K562 (cell line): ENCODE measurements around the gene SPINK8. TPM values are rescaled to one million over a fixed set of nuclear protein-coding genes. Genes with fewer than 3 reads are reported as not detected.

Experiments used
- ATAC-seq: fragments of 200-7000 bp; cut with Tn5 transposase; 3 replicates; pipeline ENCODE4 v1.9.1; 2020; ENCODE audit warnings: moderate library complexity
- BruUV-seq: library from RNA; stranded (reverse); fragments of 400-500 nt; replicated peaks from 2 replicates; lab custom pipeline; 2021; lab: Mats Ljungman, UMichigan
- CTCF ChIA-PET: fragments of 300-600 bp; formaldehyde crosslinking; extraction: SDS; loops from one replicate; lab custom pipeline; 2021; ENCODE audit warnings: low intra/inter-chr PET ratio; lab: Yijun Ruan, JAX
- POLR2A ChIA-PET: fragments of 300-600, 350-650 bp; sonication (Branson Sonifier 250); formaldehyde crosslinking; extraction: SDS; loops from one replicate; lab custom pipeline; 2021; ENCODE audit warnings: antibody characterized with exemption, inconsistent platforms; lab: Yijun Ruan, JAX
- DNase-seq, 4 experiments: peaks; one replicate each; pipeline versions ENCODE4 v3.0.0 to v3.0.0-alpha.2; 2011 to 2018; ENCODE audit warnings: low spot score in 3 of 4, mixed read lengths in 3 of 4; ENCODE audit errors: extremely low read depth in 1 of 4
- FAIRE-seq: peaks from 2 replicates; lab custom pipeline; 2011; peaks lifted over from hg19 to GRCh38; lab: Jason Lieb, UNC
- H2AFZ ChIP-seq: 2 replicates; pipeline ENCODE4 v1.6.0; 2011; ENCODE audit warnings: low read depth, low read length, control low read depth, inconsistent platforms
- H3K27ac ChIP-seq: fragments of 200-600 bp; 3 replicates; pipeline ENCODE4 v1.8.0; 2011; ENCODE audit warnings: low read depth, mild to moderate bottlenecking, control low read depth, inconsistent platforms, low read length, moderate library complexity, mixed read lengths; ENCODE audit errors: extremely low read depth
- H3K27me3 ChIP-seq, 2 experiments: fragments of 300-600 bp in 1 of 2; 2 replicates in 1 of 2; 3 replicates in 1 of 2; pipeline versions ENCODE4 v1.6.0 to v1.8.0; 2011; ENCODE audit warnings: inconsistent platforms in 2 of 2, low read length in 2 of 2, mild to moderate bottlenecking in 1 of 2, mixed read lengths in 1 of 2, moderate library complexity in 1 of 2; ENCODE audit not compliant: control insufficient read depth in 2 of 2, insufficient read depth in 2 of 2
- H3K36me3 ChIP-seq: fragments of 300-600 bp; 3 replicates; pipeline ENCODE4 v1.8.0; 2011; ENCODE audit warnings: mild to moderate bottlenecking, low read length, inconsistent platforms; ENCODE audit not compliant: control insufficient read depth, insufficient read depth
- H3K4me1 ChIP-seq, 2 experiments: fragments of 200-600 bp in 1 of 2; replicated peaks in 1 of 2; 2 replicates in 1 of 2; 3 replicates in 1 of 2; pipeline versions ENCODE4 v1.5.1 to v1.8.0; 2011; ENCODE audit warnings: inconsistent platforms in 2 of 2, low read length in 2 of 2, mild to moderate bottlenecking in 1 of 2, mixed read lengths in 1 of 2, moderate library complexity in 1 of 2; ENCODE audit not compliant: control insufficient read depth in 2 of 2, insufficient read depth in 2 of 2
- H3K4me2 ChIP-seq: 2 replicates; pipeline ENCODE4 v1.6.1; 2011; ENCODE audit warnings: low read length, control low read depth, inconsistent platforms, mixed read lengths; ENCODE audit not compliant: insufficient read depth
- H3K4me3 ChIP-seq: fragments of 200-600 bp; sonication (generic), shearing (Covaris generic); 2 replicates; pipeline ENCODE4 v1.5.1; 2016; ENCODE audit warnings: control low read depth, inconsistent platforms
- H3K79me2 ChIP-seq: fragments of 200-600 bp; 3 replicates; pipeline ENCODE4 v1.8.0; 2011; ENCODE audit warnings: low read length, inconsistent platforms; ENCODE audit not compliant: control insufficient read depth, insufficient read depth
- H3K9ac ChIP-seq, 2 experiments: 2 replicates each; pipeline versions ENCODE4 v1.6.0 to v1.6.1; 2011; ENCODE audit warnings: low read depth in 2 of 2, low read length in 2 of 2, control low read depth in 1 of 2, inconsistent platforms in 1 of 2, mild to moderate bottlenecking in 1 of 2, mixed read lengths in 1 of 2; ENCODE audit not compliant: insufficient read depth in 1 of 2
- H3K9me1 ChIP-seq: one replicate; pipeline ENCODE4 v1.6.0; 2011; ENCODE audit warnings: inconsistent platforms, mild to moderate bottlenecking, low read length, moderate library complexity; ENCODE audit not compliant: control insufficient read depth, insufficient read depth
- H3K9me3 ChIP-seq: replicated peaks from 2 replicates; pipeline ENCODE4 v1.5.1; 2011; ENCODE audit warnings: low read depth, low read length, inconsistent platforms; ENCODE audit not compliant: control insufficient read depth, insufficient read depth
- H4K20me1 ChIP-seq: replicated peaks from 2 replicates; pipeline ENCODE4 v1.6.1; 2011; ENCODE audit warnings: low read length, inconsistent platforms, mixed read lengths; ENCODE audit not compliant: control insufficient read depth, insufficient read depth
- SAFB ChIP-seq: fragments of 200-400 bp; formaldehyde crosslinking; IDR thresholded peaks from 2 replicates; pipeline ENCODE4 v1.6.1; 2017; ENCODE audit warnings: low read depth, low read length, borderline replicate concordance
- U2AF2 ChIP-seq: fragments of 200-400 bp; formaldehyde crosslinking; optimal IDR thresholded peaks from 2 replicates; pipeline ENCODE3; 2017; ENCODE audit warnings: low read depth, mild to moderate bottlenecking, low read length
- ZNF263 ChIP-seq: sonication (generic); formaldehyde crosslinking; IDR thresholded peaks from 2 replicates; pipeline ENCODE4 v1.8.0; 2022; ENCODE audit warnings: mild to moderate bottlenecking, missing genetic modification reagents, borderline replicate concordance
- WGBS: fragments of 100-300 bp; shearing (Covaris generic); methylation state at CpG from one replicate; pipeline ENCODE4 v1.1.6; 2016; ENCODE audit warnings: low coverage, mixed read lengths; ENCODE audit not compliant: insufficient coverage; ENCODE audit errors: missing lambda C conversion rate; 5-methylcytosine and 5-hydroxymethylcytosine counted together
- in situ Hi-C: fragments of 300-500 bp; cut with MboI; formaldehyde crosslinking; loops from 4 replicates; pipeline ENCODE4 v1.15.0; 2018; ENCODE audit warnings: inconsistent platforms, mixed read lengths
- intact Hi-C: fragments of 100-400 bp; cut with micrococcal nuclease; formaldehyde crosslinking; loops from 2 replicates; pipeline ENCODE4 v1.14.2; 2022
- polyA plus RNA-seq, 8 experiments: library from polyadenylated mRNA; depleted of rRNA in 4 of 8; stranded (reverse) in 5 of 8; unstranded in 3 of 8; fragments of >200 nt; fragmentation: Nextera tagmentation in 2 of 8; fragmentation: Illumina TruSeq in 1 of 8; extraction: Ambion mirVana in 2 of 8; extraction: Trizol in 1 of 8; gene quantifications; 2 replicates each; pipeline versions ENCODE4 v1.2.1 to v1.2.3, GENCODE V29; 2011 to 2014; ENCODE audit warnings: inconsistent platforms in 1 of 8, missing spikeins in 1 of 8
- total RNA-seq, 7 experiments: library from RNA; depleted of rRNA in 6 of 7; stranded (reverse); fragments of >200 nt in 6 of 7; fragmentation: Illumina TruSeq in 2 of 7; extraction: Trizol in 2 of 7; gene quantifications; 2 replicates each; pipeline versions ENCODE4 v1.2.1 to v1.2.3, GENCODE V29; 2011 to 2021; ENCODE audit warnings: low replicate concordance in 1 of 7
- TF ChIP-seq, protein P1 (sequence below): fragments of 450-650 bp; formaldehyde crosslinking; IDR thresholded peaks from 2 replicates; pipeline ENCODE4 v1.4.0; 2022; ENCODE audit warnings: missing genetic modification characterization

The SPINK8 gene
- total and polyA plus RNA-seq, 9 of the 15 experiments (the other 6 are each of a cell fraction or from before 2014, with no cell fraction given): not detected

DNA sequence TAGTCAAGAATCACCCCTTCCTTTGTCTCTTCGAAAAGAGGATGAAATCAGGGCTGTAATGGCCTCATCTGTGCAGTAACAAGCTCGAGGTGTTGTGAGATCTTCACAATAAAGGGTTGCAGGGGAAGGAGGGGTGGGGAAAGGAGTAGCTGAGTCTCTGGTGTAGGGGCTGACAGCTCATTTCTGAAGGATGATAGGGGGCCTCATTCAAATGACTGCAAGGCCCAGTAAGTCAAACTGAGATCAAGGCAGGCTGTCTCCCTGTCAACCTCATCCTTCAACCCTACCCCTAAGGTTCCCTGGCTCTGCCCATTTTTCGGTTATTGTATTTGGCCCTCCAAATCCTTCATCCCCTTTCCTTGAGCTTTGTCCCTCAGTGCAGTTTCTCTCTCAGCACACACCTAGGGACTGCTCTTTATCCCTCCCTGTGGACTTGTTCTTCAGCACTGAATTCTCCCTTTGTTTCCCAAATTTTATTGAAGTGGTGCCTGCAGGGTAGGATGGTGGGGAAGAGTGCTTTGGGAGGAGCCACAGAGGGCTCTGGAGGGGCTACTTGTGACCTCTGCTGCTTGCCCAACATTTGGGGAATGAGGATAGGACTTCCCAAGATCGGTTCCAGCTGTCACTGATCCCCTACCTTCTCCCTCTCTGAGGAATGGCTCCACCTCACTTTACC, 54.4 kb downstream of the SPINK8 start:
- intact Hi-C loops: loop anchor here (10.0 kb wide), 2 partner anchors 84 to 276 kb away; partner anchors contain the start of gene PFKFB4
- POLR2A ChIA-PET: interaction anchor here (0.6 to 0.7 kb wide), 2 partner anchors 9 to 265 kb away, joined by 3 read pairs; no protein-coding TSS in a partner anchor

More for the DNA sequence above, 54.4 kb downstream of the SPINK8 start:
- CTCF ChIA-PET: no interaction called here
- Histone ChIP-seq H3K9me1 (no peaks in the 10 kb centered on the region), H2AFZ (no peak overlapping the region), H3K9me3 (no peaks in the 10 kb centered on the region), H3K4me1 (no peaks in the 10 kb centered on the region), H3K36me3 (no peaks in the 10 kb centered on the region), H3K4me2 (no peak overlapping the region), H3K27ac (no peak overlapping the region), H4K20me1 (no peaks in the 10 kb centered on the region), H3K9ac (no peak overlapping the region), H3K79me2 (no peaks in the 10 kb centered on the region), H3K27me3 (no peaks in the 10 kb centered on the region), H3K4me3 (no peak overlapping the region)
- FAIRE-seq: no peak
- no TSS peak for BruUV-seq
- TF ChIP-seq ZNF263 (CRISPR knock-in tag) (no peak), SAFB (no peak), U2AF2 (no peak)
- TF ChIP-seq, protein P1, sequence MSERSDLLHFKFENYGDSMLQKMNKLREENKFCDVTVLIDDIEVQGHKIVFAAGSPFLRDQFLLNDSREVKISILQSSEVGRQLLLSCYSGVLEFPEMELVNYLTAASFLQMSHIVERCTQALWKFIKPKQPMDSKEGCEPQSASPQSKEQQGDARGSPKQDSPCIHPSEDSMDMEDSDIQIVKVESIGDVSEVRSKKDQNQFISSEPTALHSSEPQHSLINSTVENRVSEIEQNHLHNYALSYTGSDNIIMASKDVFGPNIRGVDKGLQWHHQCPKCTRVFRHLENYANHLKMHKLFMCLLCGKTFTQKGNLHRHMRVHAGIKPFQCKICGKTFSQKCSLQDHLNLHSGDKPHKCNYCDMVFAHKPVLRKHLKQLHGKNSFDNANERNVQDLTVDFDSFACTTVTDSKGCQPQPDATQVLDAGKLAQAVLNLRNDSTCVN (CRISPR knock-in tag): no peak
- no peak for ATAC-seq
- WGBS: 18% methylated on average over 4 of the region's 4 CpGs
- in situ Hi-C loops: no loop called here
- no peak for DNase-seq
